H9 (cell line): ENCODE data around the gene TENM4. TPM values are rescaled to one million over a fixed set of nuclear protein-coding genes. Genes with fewer than 3 reads are reported as not detected.

Experiments
- DNase-seq: peaks from one replicate; pipeline ENCODE4 v3.0.0-alpha.2; 2017
- H2AFZ ChIP-seq: one replicate; pipeline ENCODE4 v1.6.1; 2013; ENCODE audit warnings: mild to moderate bottlenecking, low read length, control low read depth, moderate library complexity
- H2AK5ac ChIP-seq: 2 replicates; pipeline ENCODE4 v1.6.1; 2013; ENCODE audit warnings: low read length, control low read depth, mixed read lengths; ENCODE audit not compliant: insufficient read length
- H2BK120ac ChIP-seq: one replicate; pipeline ENCODE4 v1.6.1; 2013; ENCODE audit warnings: low read depth, mild to moderate bottlenecking, low read length, control low read depth, inconsistent platforms; ENCODE audit not compliant: poor library complexity, severe bottlenecking
- H2BK12ac ChIP-seq: 2 replicates; pipeline ENCODE4 v1.6.1; 2013; ENCODE audit warnings: low read length, control low read depth, mixed read lengths, low read depth; ENCODE audit not compliant: insufficient read length
- H2BK15ac ChIP-seq: 2 replicates; pipeline ENCODE4 v1.6.1; 2013; ENCODE audit warnings: low read depth, low read length, control low read depth
- H2BK20ac ChIP-seq: one replicate; pipeline ENCODE4 v1.6.1; 2013; ENCODE audit warnings: low read depth, mild to moderate bottlenecking, low read length, control low read depth, inconsistent platforms; ENCODE audit not compliant: poor library complexity, severe bottlenecking
- H2BK5ac ChIP-seq: 2 replicates; pipeline ENCODE4 v1.6.1; 2013; ENCODE audit warnings: low read length, control low read depth, mixed read lengths; ENCODE audit not compliant: insufficient read length
- H3K14ac ChIP-seq: 2 replicates; pipeline ENCODE4 v1.6.1; 2013; ENCODE audit warnings: low read length, control low read depth; ENCODE audit not compliant: insufficient read depth
- H3K18ac ChIP-seq: 2 replicates; pipeline ENCODE4 v1.6.1; 2013; ENCODE audit warnings: low read depth, mild to moderate bottlenecking, mixed read lengths, low read length, control low read depth; ENCODE audit not compliant: insufficient read length
- H3K23ac ChIP-seq: 2 replicates; pipeline ENCODE4 v1.6.1; 2013; ENCODE audit warnings: low read length, control low read depth, mixed read lengths, low read depth; ENCODE audit not compliant: insufficient read length
- H3K23me2 ChIP-seq: 2 replicates; pipeline ENCODE4 v1.6.1; 2013; ENCODE audit warnings: low read depth, mild to moderate bottlenecking, mixed read lengths, low read length, control low read depth; ENCODE audit not compliant: insufficient read length, poor library complexity, severe bottlenecking
- H3K27ac ChIP-seq: 2 replicates; pipeline ENCODE4 v1.5.1; 2013; ENCODE audit warnings: low read length, control low read depth, mixed read lengths, low read depth; ENCODE audit not compliant: insufficient read length
- H3K27me3 ChIP-seq: 2 replicates; pipeline ENCODE4 v1.6.1; 2013; ENCODE audit warnings: low read length, control low read depth, inconsistent platforms; ENCODE audit not compliant: insufficient read depth
- H3K4ac ChIP-seq: 2 replicates; pipeline ENCODE4 v1.6.1; 2013; ENCODE audit warnings: low read depth, mild to moderate bottlenecking, control low read depth, inconsistent platforms, low read length, moderate library complexity
- H3K4me1 ChIP-seq: 2 replicates; pipeline ENCODE4 v1.6.1; 2013; ENCODE audit warnings: low read length, control low read depth, inconsistent platforms; ENCODE audit not compliant: insufficient read depth
- H3K4me2 ChIP-seq: 2 replicates; pipeline ENCODE4 v1.6.1; 2013; ENCODE audit warnings: low read length, control low read depth, mixed read lengths; ENCODE audit not compliant: insufficient read length, insufficient read depth
- H3K56ac ChIP-seq: 2 replicates; pipeline ENCODE4 v1.6.1; 2013; ENCODE audit warnings: low read depth, mild to moderate bottlenecking, mixed read lengths, low read length, control low read depth; ENCODE audit not compliant: insufficient read length
- H3K79me1 ChIP-seq: 2 replicates; pipeline ENCODE4 v1.6.1; 2013; ENCODE audit warnings: low read depth, mild to moderate bottlenecking, moderate library complexity, low read length, control low read depth, inconsistent platforms; ENCODE audit not compliant: insufficient read depth, poor library complexity, severe bottlenecking
- H3K79me2 ChIP-seq: 2 replicates; pipeline ENCODE4 v1.6.1; 2013; ENCODE audit warnings: low read length, control low read depth, inconsistent platforms; ENCODE audit not compliant: insufficient read depth
- H3K9ac ChIP-seq: 2 replicates; pipeline ENCODE4 v1.6.1; 2013; ENCODE audit warnings: low read length, control low read depth, mixed read lengths; ENCODE audit not compliant: insufficient read length; ENCODE audit errors: extremely low read depth
- H3K9me3 ChIP-seq: one replicate; pipeline ENCODE4 v1.6.1; 2013; ENCODE audit warnings: low read depth, low read length, inconsistent platforms; ENCODE audit not compliant: control insufficient read depth
- H3T11ph ChIP-seq: one replicate; pipeline ENCODE4 v1.6.1; 2013; ENCODE audit warnings: mild to moderate bottlenecking, low read length, control low read depth, inconsistent platforms
- H4K20me1 ChIP-seq: one replicate; pipeline ENCODE4 v1.6.1; 2013; ENCODE audit not compliant: control insufficient read depth, insufficient read length, insufficient read depth
- H4K5ac ChIP-seq: 2 replicates; pipeline ENCODE4 v1.6.1; 2013; ENCODE audit warnings: low read depth, mild to moderate bottlenecking, mixed read lengths, low read length, control low read depth; ENCODE audit not compliant: insufficient read length
- H4K8ac ChIP-seq: replicated peaks from 2 replicates; pipeline ENCODE4 v1.6.1; 2013; ENCODE audit warnings: low read length, control low read depth, mixed read lengths, low read depth; ENCODE audit not compliant: insufficient read length
- H4K91ac ChIP-seq: 2 replicates; pipeline ENCODE4 v1.6.1; 2013; ENCODE audit warnings: low read depth, mild to moderate bottlenecking, moderate library complexity, mixed read lengths, low read length, control low read depth; ENCODE audit not compliant: insufficient read length
- H3K27ac Mint-ChIP-seq, 3 experiments: 2 replicates in 2 of 3; 3 replicates in 1 of 3; pipeline ENCODE4 v1.8.0; 2020 to 2021; ENCODE audit warnings: mixed read lengths in 3 of 3, mild to moderate bottlenecking in 1 of 3, moderate library complexity in 1 of 3
- H3K27me3 Mint-ChIP-seq: 2 replicates; pipeline ENCODE4 v1.8.0; 2021; ENCODE audit warnings: low read depth, mild to moderate bottlenecking, moderate library complexity, mixed read lengths
- H3K36me3 Mint-ChIP-seq, 3 experiments: 2 replicates in 2 of 3; 3 replicates in 1 of 3; pipeline ENCODE4 v1.8.0; 2020 to 2021; ENCODE audit warnings: low read depth in 3 of 3, mixed read lengths in 3 of 3; ENCODE audit not compliant: insufficient read depth in 1 of 3
- H3K4me1 Mint-ChIP-seq, 2 experiments: 2 replicates each; pipeline ENCODE4 v1.8.0; 2020; ENCODE audit warnings: mixed read lengths in 2 of 2
- H3K4me3 Mint-ChIP-seq, 2 experiments: 2 replicates in 1 of 2; 3 replicates in 1 of 2; pipeline ENCODE4 v1.8.0; 2020 to 2021; ENCODE audit warnings: mild to moderate bottlenecking in 2 of 2, mixed read lengths in 2 of 2, moderate library complexity in 1 of 2
- H3K9me3 Mint-ChIP-seq, 2 experiments: 2 replicates in 1 of 2; 3 replicates in 1 of 2; pipeline ENCODE4 v1.8.0; 2020; ENCODE audit warnings: mild to moderate bottlenecking in 2 of 2, mixed read lengths in 2 of 2, moderate library complexity in 1 of 2
- CTCF ChIP-seq: fragments of 200-600 bp; sonication (generic); conservative IDR thresholded peaks from 3 replicates; pipeline ENCODE4 v1.8.0; 2021; ENCODE audit warnings: antibody characterized with exemption, mild to moderate bottlenecking
- WGBS: extraction: QIAGEN DNeasy Blood & Tissue Kit; methylation state at CpG from one replicate; pipeline ENCODE4 v1.1.7; 2013; ENCODE audit warnings: missing lambda C conversion rate, low lambda C conversion rate, mixed read lengths; ENCODE audit not compliant: insufficient read length; ENCODE audit errors: extremely low coverage; 5-methylcytosine and 5-hydroxymethylcytosine counted together
- total RNA-seq: library from RNA; stranded (reverse); gene quantifications from 2 replicates; pipeline ENCODE4 v1.2.1, GENCODE V29; 2021

The TENM4 gene
- total RNA-seq, 1 experiment from 2014 or later: 4.6 TPM

GRCh38 chr11:79432138-79432537, 8.7 kb downstream of the TENM4 start:
- no peak overlapping the region for H2BK20ac ChIP-seq
- no peak overlapping the region for H2BK15ac ChIP-seq
- WGBS: no CpG with 5 or more reads among the region's 2 CpGs
- peaks cover 4% of the 10 kb centered on the region for H3K23me2 ChIP-seq
- no peak overlapping the region for H4K91ac ChIP-seq
- H2AK5ac ChIP-seq: no peak overlapping the region
- no peak overlapping the region for H3K4me2 ChIP-seq
- no peak overlapping the region for H3K4ac ChIP-seq
- H3K79me1 ChIP-seq: no peaks in the 10 kb centered on the region
- H2BK120ac ChIP-seq: no peak overlapping the region
- no peak overlapping the region for H3T11ph ChIP-seq
- H3K27ac ChIP-seq: no peak overlapping the region
- no peak overlapping the region for H4K8ac ChIP-seq
- H2BK5ac ChIP-seq: no peak overlapping the region
- no peak overlapping the region for H3K56ac ChIP-seq
- no peaks in the 10 kb centered on the region for H3K9me3 ChIP-seq
- H3K27me3 Mint-ChIP-seq: peaks cover 65% of the 10 kb centered on the region
- no peaks in the 10 kb centered on the region for H3K79me2 ChIP-seq
- no peak overlapping the region for H3K4me3 Mint-ChIP-seq
- H4K5ac ChIP-seq: no peak overlapping the region
- no peak overlapping the region for H3K27ac Mint-ChIP-seq
- H3K4me1 ChIP-seq: peaks cover 10% of the 10 kb centered on the region; the same call in 1 of the 2 replicates
- H3K18ac ChIP-seq: no peak overlapping the region
- H4K20me1 ChIP-seq: no peaks in the 10 kb centered on the region
- TF ChIP-seq CTCF: no peak
- no peak overlapping the region for H2BK12ac ChIP-seq
- peaks cover 45 to 57% of the 10 kb centered on the region in 2 experiments for H3K4me1 Mint-ChIP-seq
- H3K27me3 ChIP-seq: peaks cover 23% of the 10 kb centered on the region
- H3K36me3 Mint-ChIP-seq: no peaks in the 10 kb centered on the region; a peak in 1 of 7 replicates
- no peak overlapping the region for H3K14ac ChIP-seq
- no peak overlapping the region for H3K23ac ChIP-seq
- no peak overlapping the region for H3K9ac ChIP-seq
- H2AFZ ChIP-seq: no peak overlapping the region
- DNase-seq: no peak
- no peaks in the 10 kb centered on the region; a peak in 1 of 5 replicates for H3K9me3 Mint-ChIP-seq
